ENCODE results near the gene ITCH. TPM values are rescaled to one million over a fixed set of nuclear protein-coding genes. Genes with fewer than 3 reads are reported as not detected.

ITCH gene
- total RNA-seq, 1 experiment from 2014 or later = 63.9 TPM

- intact Hi-C loops (cut with micrococcal nuclease; ENCODE audit: unreplicated experiment) = no loop called here
- CTCF ChIA-PET = no interaction called here
- in situ Hi-C loops (cut with HindIII; ENCODE audit: low pct_unique_long_range_greater_than_20kb, low sequenced_read_pairs) = no loop called here
- DNase-seq (ENCODE audit: low read depth, low spot score) = no peak
- no peak overlapping the region for H3K4me3 ChIP-seq (ENCODE audit: low read depth in 2 of 2, low read length in 2 of 2)
- H3K9me3 ChIP-seq (ENCODE audit: control insufficient read depth, insufficient read depth, low read depth, low read length) = no peaks in the 10 kb centered on the region
- peak overlapping the region; percentile 67 for H3K27ac ChIP-seq (ENCODE audit: low read length)
- BruUV-seq (replicated peaks) = TSS peak; percentile 9
- TF ChIP-seq TCF7L2 (IDR thresholded peaks at IDR 0.05; ENCODE audit: low read depth, low read length) = no peak
- H3K27me3 ChIP-seq (ENCODE audit: control insufficient read depth, insufficient read depth, low read length) = no peaks in the 10 kb centered on the region
- no peak for ATAC-seq
- peaks cover 64% of the 10 kb centered on the region for H3K4me1 ChIP-seq (ENCODE audit: control insufficient read depth, insufficient read depth, low read length)
- POLR2A ChIA-PET = interaction anchor here (0.6 kb wide), 1 partner anchor 28 kb away, joined by 3 read pairs; no protein-coding TSS in a partner anchor
- peaks cover 4% of the 10 kb centered on the region; the same call in 1 of the 2 replicates for H3K36me3 ChIP-seq (ENCODE audit: control insufficient read depth, insufficient read depth, low read length)
These were observed 25.6 kb downstream of the ITCH start for GRCh38 chr20:34388678-34389077.

GRCh38 chr20:34389206-34389953 lies 26.3 kb downstream of the ITCH start:
- Histone ChIP-seq H3K27ac (ENCODE audit: low read length) (peak overlapping the region; percentile 67), H3K4me3 (ENCODE audit: low read depth in 2 of 2, low read length in 2 of 2) (no peak overlapping the region), H3K27me3 (ENCODE audit: control insufficient read depth, insufficient read depth, low read length) (no peaks in the 10 kb centered on the region), H3K9me3 (ENCODE audit: control insufficient read depth, insufficient read depth, low read depth, low read length) (no peaks in the 10 kb centered on the region), H3K4me1 (ENCODE audit: control insufficient read depth, insufficient read depth, low read length) (peaks cover 64% of the 10 kb centered on the region), H3K36me3 (ENCODE audit: control insufficient read depth, insufficient read depth, low read length) (peaks cover 4% of the 10 kb centered on the region; the same call in 1 of the 2 replicates)
- TF ChIP-seq TCF7L2 (IDR thresholded peaks at IDR 0.05; ENCODE audit: low read depth, low read length) = no peak
- no peak for TF ChIP-seq SIN3A (IDR thresholded peaks at IDR 0.05; ENCODE audit: borderline replicate concordance, insufficient read depth, low read depth, low read length)
- no peak for TF ChIP-seq CTCF (IDR thresholded peaks at IDR 0.05)
- no peak for TF ChIP-seq REST (IDR thresholded peaks at IDR 0.05; ENCODE audit: insufficient read depth in 1 of 2, low read depth in 2 of 2, low read length in 1 of 2)
- no peak for TF ChIP-seq POLR2AphosphoS5 (IDR thresholded peaks at IDR 0.05; ENCODE audit: low read depth, low read length)
- DNase-seq (ENCODE audit: low read depth, low spot score) (no peak), ATAC-seq (no peak)
- CTCF ChIA-PET = interaction anchor here (1.8 kb wide), 1 partner anchor 76 kb away, joined by 7 read pairs; no protein-coding TSS in a partner anchor
- intact Hi-C loops (cut with micrococcal nuclease; ENCODE audit: unreplicated experiment) = no loop called here
- in situ Hi-C loops (cut with HindIII; ENCODE audit: low pct_unique_long_range_greater_than_20kb, low sequenced_read_pairs) = no loop called here
- POLR2A ChIA-PET = interaction anchor here (0.6 kb wide), 1 partner anchor 70 kb away, joined by 4 read pairs; no protein-coding TSS in a partner anchor
- no TSS peak for BruUV-seq (replicated peaks)
